Measurements from ENCODE around the gene PROZ.

GRCh38 chr13:113160983-113161382 lies 2.5 kb downstream of the PROZ start:
- TF ChIP-seq FOXK1 (CRISPR knock-in tag; IDR thresholded peaks at IDR 0.05; ENCODE audit: borderline replicate concordance, low read depth): no peak
- TF ChIP-seq ZFP36 (IDR thresholded peaks at IDR 0.05; ENCODE audit: borderline replicate concordance, low read depth, low read length, partially characterized antibody): no peak
- no peak for TF ChIP-seq ZNF788 (CRISPR knock-in tag; IDR thresholded peaks at IDR 0.05; ENCODE audit: borderline replicate concordance)
- TF ChIP-seq ZKSCAN5 (CRISPR knock-in tag; IDR thresholded peaks at IDR 0.05): no peak
- no peak for TF ChIP-seq CTCF (CRISPR knock-in tag; IDR thresholded peaks at IDR 0.05)
- no peak for TF ChIP-seq ZNF282 (IDR thresholded peaks at IDR 0.05; ENCODE audit: partially characterized antibody)
- no peak for TF ChIP-seq SP4 (CRISPR knock-in tag; IDR thresholded peaks at IDR 0.05)
- TF ChIP-seq ARHGAP35 (CRISPR knock-in tag; IDR thresholded peaks at IDR 0.05; ENCODE audit: borderline replicate concordance): no peak
- TF ChIP-seq TCF7L2 (IDR thresholded peaks at IDR 0.05; ENCODE audit: low read depth, low read length): no peak
- TF ChIP-seq POLR2AphosphoS5 (IDR thresholded peaks at IDR 0.05; ENCODE audit: low read depth, low read length): no peak
- TF ChIP-seq RAD21 (CRISPR knock-in tag; IDR thresholded peaks at IDR 0.05): no peak
- no peak for TF ChIP-seq MEIS2 (CRISPR knock-in tag; IDR thresholded peaks at IDR 0.05)
- no peak for TF ChIP-seq ZNF547 (CRISPR knock-in tag; IDR thresholded peaks at IDR 0.05)

Data from HepG2 (cell line).